ENCODE data around the gene MOCS1. TPM values are rescaled to one million over a fixed set of nuclear protein-coding genes. Genes with fewer than 3 reads are reported as not detected.

Gene MOCS1
- polyA plus RNA-seq, 3 donors = 0.05 to 0.26 (median 0.12) TPM

DNA sequence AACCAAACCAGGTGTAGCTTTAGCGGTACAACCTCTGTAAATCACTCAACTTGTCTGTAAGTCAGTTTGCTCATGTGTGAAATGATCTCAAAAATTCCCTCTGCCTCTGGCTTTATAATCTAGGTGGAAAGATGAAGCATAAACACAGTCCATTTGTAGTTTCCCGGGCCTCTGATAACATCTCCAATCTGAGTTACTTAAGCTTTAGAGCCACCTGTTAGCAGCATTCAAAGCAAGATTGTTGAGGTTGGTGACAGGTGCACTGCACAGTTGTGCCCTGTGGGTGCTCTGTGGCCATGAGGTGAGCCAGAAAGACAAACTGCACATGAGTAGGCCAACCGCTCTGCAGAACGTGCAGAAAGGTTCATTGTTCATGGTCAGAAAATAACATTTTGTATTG is 53.7 kb downstream of the MOCS1 start:
- H3K4me3 Mint-ChIP-seq = no peak overlapping the region
- no peaks in the 10 kb centered on the region for H3K4me1 Mint-ChIP-seq
- 89% methylated on average over 1 of the region's 4 CpGs for WGBS (ENCODE audit: insufficient coverage)
- Histone ChIP-seq H3K9ac (ENCODE audit: insufficient read depth, low read length, poor library complexity, severe bottlenecking) (no peak overlapping the region), H3K4me1 (ENCODE audit: control insufficient read depth in 1 of 2, insufficient read depth in 2 of 2, low read length in 2 of 2) (no peaks in the 10 kb centered on the region), H3K9me3 (replicated peaks in 1 of 2; ENCODE audit: control insufficient read depth in 1 of 2, insufficient read depth in 1 of 2, low read length in 2 of 2) (no peaks in the 10 kb centered on the region), H3K4me3 (replicated peaks in 1 of 3; ENCODE audit: low read depth in 2 of 3, low read length in 3 of 3) (no peak overlapping the region), H3K4me2 (replicated peaks; ENCODE audit: extremely low read depth, low read length, poor library complexity, severe bottlenecking) (no peak overlapping the region), H3K79me2 (ENCODE audit: insufficient read depth, low read length) (no peaks in the 10 kb centered on the region), H4K20me1 (ENCODE audit: insufficient read depth, low read length) (no peaks in the 10 kb centered on the region), H3K36me3 (replicated peaks in 1 of 2; ENCODE audit: control insufficient read depth in 1 of 2, insufficient read depth in 2 of 2, low read length in 2 of 2) (no peaks in the 10 kb centered on the region), H2AFZ (ENCODE audit: insufficient read depth, low read depth, low read length, poor library complexity, severe bottlenecking) (no peak overlapping the region), H3K27me3 (ENCODE audit: control insufficient read depth in 2 of 2, insufficient read depth in 2 of 2, low read length in 2 of 2) (no peaks in the 10 kb centered on the region), H3K27ac (ENCODE audit: low read depth in 1 of 2, low read length in 2 of 2) (no peak overlapping the region)
- no peaks in the 10 kb centered on the region for H3K36me3 Mint-ChIP-seq
- intact Hi-C loops (cut with micrococcal nuclease) = no loop called here
- H3K27me3 Mint-ChIP-seq (ENCODE audit: low read depth in 3 of 3) = peaks cover 0 to 5% (median 5%) of the 10 kb centered on the region in 3 donors
- H3K9me3 Mint-ChIP-seq = peaks cover 0 to 7% (median 0%) of the 10 kb centered on the region in 7 donors
- TF ChIP-seq, protein P1, sequence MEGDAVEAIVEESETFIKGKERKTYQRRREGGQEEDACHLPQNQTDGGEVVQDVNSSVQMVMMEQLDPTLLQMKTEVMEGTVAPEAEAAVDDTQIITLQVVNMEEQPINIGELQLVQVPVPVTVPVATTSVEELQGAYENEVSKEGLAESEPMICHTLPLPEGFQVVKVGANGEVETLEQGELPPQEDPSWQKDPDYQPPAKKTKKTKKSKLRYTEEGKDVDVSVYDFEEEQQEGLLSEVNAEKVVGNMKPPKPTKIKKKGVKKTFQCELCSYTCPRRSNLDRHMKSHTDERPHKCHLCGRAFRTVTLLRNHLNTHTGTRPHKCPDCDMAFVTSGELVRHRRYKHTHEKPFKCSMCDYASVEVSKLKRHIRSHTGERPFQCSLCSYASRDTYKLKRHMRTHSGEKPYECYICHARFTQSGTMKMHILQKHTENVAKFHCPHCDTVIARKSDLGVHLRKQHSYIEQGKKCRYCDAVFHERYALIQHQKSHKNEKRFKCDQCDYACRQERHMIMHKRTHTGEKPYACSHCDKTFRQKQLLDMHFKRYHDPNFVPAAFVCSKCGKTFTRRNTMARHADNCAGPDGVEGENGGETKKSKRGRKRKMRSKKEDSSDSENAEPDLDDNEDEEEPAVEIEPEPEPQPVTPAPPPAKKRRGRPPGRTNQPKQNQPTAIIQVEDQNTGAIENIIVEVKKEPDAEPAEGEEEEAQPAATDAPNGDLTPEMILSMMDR (IDR thresholded peaks at IDR 0.05) = no peak
- H3K27ac Mint-ChIP-seq = no peak overlapping the region
- no peak for DNase-seq

DNA sequence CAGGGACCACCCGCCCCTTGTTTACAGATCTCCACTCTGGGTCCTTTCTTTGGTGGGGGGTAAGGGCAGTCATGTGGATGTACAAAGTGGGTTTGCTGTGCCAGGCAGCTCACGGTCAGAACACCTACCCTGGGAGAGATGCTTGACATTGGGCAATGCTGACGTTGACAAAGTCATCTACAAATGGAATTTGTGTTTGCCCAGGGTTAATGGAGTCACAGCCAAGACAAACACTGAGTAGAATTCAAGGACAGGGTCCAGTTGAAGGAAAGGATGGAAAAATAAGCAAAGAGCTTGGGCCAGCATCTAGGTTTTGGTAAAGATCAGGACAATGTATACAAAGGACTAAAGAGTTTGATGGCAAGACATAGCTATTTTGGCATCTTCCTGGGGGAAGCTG is 54.7 kb downstream of the MOCS1 start:
- no peaks in the 10 kb centered on the region for H4K20me1 ChIP-seq (ENCODE audit: insufficient read depth, low read length)
- Mint-ChIP-seq H3K4me1 (no peaks in the 10 kb centered on the region), H3K4me3 (no peak overlapping the region), H3K9me3 (peaks cover 0 to 3% (median 0%) of the 10 kb centered on the region in 7 donors), H3K36me3 (no peaks in the 10 kb centered on the region), H3K27ac (no peak overlapping the region), H3K27me3 (ENCODE audit: low read depth in 3 of 3) (peaks cover 2 to 5% (median 5%) of the 10 kb centered on the region in 3 donors)
- TF ChIP-seq, protein P1 (IDR thresholded peaks at IDR 0.05) = no peak
- H3K79me2 ChIP-seq (ENCODE audit: insufficient read depth, low read length) = no peaks in the 10 kb centered on the region
- WGBS (ENCODE audit: insufficient coverage) = 100% methylated on average over 2 of the region's 3 CpGs
- H2AFZ ChIP-seq (ENCODE audit: insufficient read depth, low read depth, low read length, poor library complexity, severe bottlenecking) = no peak overlapping the region
- H3K9me3 ChIP-seq (replicated peaks in 1 of 2; ENCODE audit: control insufficient read depth in 1 of 2, insufficient read depth in 1 of 2, low read length in 2 of 2) = no peaks in the 10 kb centered on the region
- no peaks in the 10 kb centered on the region for H3K27me3 ChIP-seq (ENCODE audit: control insufficient read depth in 2 of 2, insufficient read depth in 2 of 2, low read length in 2 of 2)
- no peaks in the 10 kb centered on the region for H3K36me3 ChIP-seq (replicated peaks in 1 of 2; ENCODE audit: control insufficient read depth in 1 of 2, insufficient read depth in 2 of 2, low read length in 2 of 2)
- no peaks in the 10 kb centered on the region for H3K4me1 ChIP-seq (ENCODE audit: control insufficient read depth in 1 of 2, insufficient read depth in 2 of 2, low read length in 2 of 2)
- H3K4me2 ChIP-seq (replicated peaks; ENCODE audit: extremely low read depth, low read length, poor library complexity, severe bottlenecking) = no peak overlapping the region
- DNase-seq = no peak
- no peak overlapping the region for H3K4me3 ChIP-seq (replicated peaks in 1 of 3; ENCODE audit: low read depth in 2 of 3, low read length in 3 of 3)
- intact Hi-C loops (cut with micrococcal nuclease) = no loop called here
- no peak overlapping the region for H3K27ac ChIP-seq (ENCODE audit: low read depth in 1 of 2, low read length in 2 of 2)
- H3K9ac ChIP-seq (ENCODE audit: insufficient read depth, low read length, poor library complexity, severe bottlenecking) = no peak overlapping the region
